Mucosa of rectum (tissue), 2 donors: Measurements from ENCODE around the gene HLX.

Experiments
- H3K27ac ChIP-seq, 2 donors: one replicate each; pipeline ENCODE4 v1.7.0; 2013; ENCODE audit warnings: inconsistent platforms in 2 of 2, low read depth in 2 of 2, low read length in 2 of 2
- H3K27me3 ChIP-seq, 2 donors: one replicate each; pipeline ENCODE4 v1.7.0; 2013; ENCODE audit warnings: low read length in 2 of 2; ENCODE audit not compliant: control insufficient read depth in 2 of 2, insufficient read depth in 2 of 2
- H3K36me3 ChIP-seq, 2 donors: one replicate each; pipeline ENCODE4 v1.7.0; 2013; ENCODE audit warnings: low read length in 2 of 2; ENCODE audit not compliant: control insufficient read depth in 2 of 2, insufficient read depth in 2 of 2
- H3K4me1 ChIP-seq, 2 donors: one replicate each; pipeline ENCODE4 v1.7.0; 2013; ENCODE audit warnings: low read length in 2 of 2, mild to moderate bottlenecking in 1 of 2; ENCODE audit not compliant: control insufficient read depth in 2 of 2, insufficient read depth in 2 of 2
- H3K4me3 ChIP-seq, 2 donors: one replicate each; pipeline ENCODE4 v1.7.0; 2013; ENCODE audit warnings: low read length in 2 of 2
- H3K9ac ChIP-seq, 2 donors: one replicate each; pipeline ENCODE4 v1.7.0; 2013; ENCODE audit warnings: low read length in 2 of 2, low read depth in 1 of 2, mild to moderate bottlenecking in 1 of 2
- H3K9me3 ChIP-seq, 2 donors: one replicate each; pipeline ENCODE4 v1.7.0; 2013; ENCODE audit warnings: low read length in 2 of 2; ENCODE audit not compliant: control insufficient read depth in 2 of 2
- donor health status: healthy.
- donor health status: Normal muscosa, but diverticular disease.

HLX gene

DNA sequence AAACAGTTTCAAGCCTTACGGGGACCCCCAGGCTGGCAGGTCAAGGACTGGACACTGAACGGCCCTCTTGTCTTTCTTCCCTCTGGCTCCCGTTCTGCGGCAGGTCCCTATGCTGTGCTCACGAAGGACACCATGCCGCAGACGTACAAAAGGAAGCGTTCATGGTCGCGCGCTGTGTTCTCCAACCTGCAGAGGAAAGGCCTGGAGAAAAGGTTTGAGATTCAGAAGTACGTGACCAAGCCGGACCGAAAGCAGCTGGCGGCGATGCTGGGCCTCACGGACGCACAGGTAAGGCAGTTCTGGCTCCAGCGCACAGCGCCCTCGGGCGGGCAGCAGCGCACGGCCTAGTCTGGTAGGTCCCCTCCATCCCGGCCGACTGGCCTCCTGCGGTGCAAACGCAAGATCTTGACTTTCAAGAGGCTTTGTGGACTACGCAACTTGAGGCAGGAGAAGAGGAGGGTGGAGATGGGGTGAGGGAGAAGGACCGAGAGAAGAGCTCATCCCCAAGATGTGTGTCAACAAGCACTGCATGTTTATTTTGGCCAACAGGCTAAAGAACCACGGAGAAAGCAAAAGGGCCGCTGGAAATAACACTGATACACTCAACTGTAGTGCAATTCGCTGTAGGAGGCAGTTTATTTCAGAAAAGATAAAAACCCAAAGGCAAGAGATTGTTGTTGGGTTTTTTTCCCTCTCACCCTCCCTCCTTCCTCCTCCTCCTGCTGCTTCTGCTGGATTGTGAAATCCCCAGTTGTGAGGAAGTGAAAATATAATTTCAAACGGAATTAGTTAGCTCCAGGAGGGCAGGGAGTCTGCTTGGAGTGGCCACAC is 3.0 kb downstream of the HLX start:
- Histone ChIP-seq H3K27me3 (peaks cover 22 to 26% of the 10 kb centered on the region in 2 donors), H3K4me3 (peak overlapping the region; percentile 49 to 75), H3K4me1 (peaks cover 5 to 11% of the 10 kb centered on the region in 2 donors), H3K27ac (peak overlapping the region; percentile 88 to 89), H3K36me3 (no peaks in the 10 kb centered on the region), H3K9ac (peak overlapping the region; percentile 43 to 70), H3K9me3 (no peaks in the 10 kb centered on the region)

DNA sequence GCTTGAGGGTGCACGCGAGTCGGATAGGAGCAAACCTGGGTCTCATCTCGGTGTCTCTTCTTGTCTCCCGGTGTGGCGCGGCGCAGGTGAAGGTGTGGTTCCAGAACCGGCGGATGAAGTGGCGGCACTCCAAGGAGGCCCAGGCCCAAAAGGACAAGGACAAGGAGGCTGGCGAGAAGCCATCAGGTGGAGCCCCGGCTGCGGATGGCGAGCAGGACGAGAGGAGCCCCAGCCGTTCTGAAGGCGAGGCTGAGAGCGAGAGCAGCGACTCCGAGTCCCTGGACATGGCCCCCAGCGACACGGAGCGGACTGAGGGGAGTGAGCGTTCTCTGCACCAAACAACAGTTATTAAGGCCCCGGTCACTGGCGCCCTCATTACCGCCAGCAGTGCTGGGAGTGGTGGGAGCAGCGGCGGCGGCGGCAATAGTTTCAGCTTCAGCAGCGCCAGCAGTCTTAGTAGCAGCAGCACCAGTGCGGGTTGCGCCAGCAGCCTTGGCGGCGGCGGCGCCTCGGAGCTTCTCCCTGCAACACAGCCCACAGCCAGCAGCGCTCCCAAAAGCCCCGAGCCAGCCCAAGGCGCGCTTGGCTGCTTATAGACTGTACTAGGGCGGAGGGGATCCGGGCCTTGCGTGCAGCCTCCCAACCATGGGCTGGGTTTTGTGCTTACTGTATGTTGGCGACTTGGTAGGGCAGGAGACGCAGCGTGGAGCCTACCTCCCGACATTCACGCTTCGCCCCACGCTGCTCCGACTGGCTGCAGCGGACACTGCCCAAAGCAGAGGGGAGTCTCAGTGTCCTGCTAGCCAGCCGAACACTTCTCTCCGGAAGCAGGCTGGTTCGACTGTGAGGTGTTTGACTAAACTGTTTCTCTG is 5.1 kb downstream of the HLX start:
- peaks cover 28 to 32% of the 10 kb centered on the region in 2 donors for H3K27me3 ChIP-seq
- peak overlapping the region in 1 of 2 donors; percentile 31 for H3K4me3 ChIP-seq

GRCh38 chr1:220884981-220885918 is 6.0 kb downstream of the HLX start:
- Histone ChIP-seq H3K4me3 (no peak overlapping the region), H3K36me3 (no peaks in the 10 kb centered on the region), H3K27me3 (peaks cover 28 to 36% of the 10 kb centered on the region in 2 donors), H3K27ac (no peak overlapping the region), H3K9ac (no peak overlapping the region), H3K4me1 (peaks cover 0 to 2% of the 10 kb centered on the region in 2 donors), H3K9me3 (no peaks in the 10 kb centered on the region)

More for the DNA sequence above, 5.1 kb downstream of the HLX start:
- Histone ChIP-seq H3K4me1 (peaks cover 0 to 2% of the 10 kb centered on the region in 2 donors), H3K9ac (no peak overlapping the region), H3K36me3 (no peaks in the 10 kb centered on the region), H3K9me3 (no peaks in the 10 kb centered on the region), H3K27ac (no peak overlapping the region)

DNA sequence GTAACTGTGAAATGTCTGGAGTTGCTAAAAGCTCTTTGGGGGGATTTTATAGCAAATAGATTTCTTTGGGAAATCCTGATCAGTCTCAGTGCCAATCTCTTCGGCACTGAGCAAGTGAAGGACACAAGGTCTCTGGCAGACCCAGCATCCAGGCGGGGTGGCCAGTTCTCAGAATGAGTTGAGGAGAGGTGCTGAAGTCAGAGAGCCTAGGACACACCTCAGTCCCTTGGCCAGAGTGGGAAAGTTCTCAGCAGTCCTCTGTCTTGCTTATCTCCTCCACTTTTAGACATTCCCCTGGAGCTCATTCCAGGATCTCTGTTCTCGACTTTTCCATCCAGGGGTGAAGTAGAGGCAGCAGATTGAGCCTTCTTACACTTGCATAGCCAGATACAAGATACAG is 6.7 kb downstream of the HLX start:
- Histone ChIP-seq H3K9me3 (no peaks in the 10 kb centered on the region), H3K4me1 (peaks cover 0 to 2% of the 10 kb centered on the region in 2 donors), H3K9ac (no peak overlapping the region), H3K27ac (no peak overlapping the region), H3K4me3 (no peak overlapping the region), H3K27me3 (peaks cover 25 to 42% of the 10 kb centered on the region in 2 donors), H3K36me3 (no peaks in the 10 kb centered on the region)

DNA sequence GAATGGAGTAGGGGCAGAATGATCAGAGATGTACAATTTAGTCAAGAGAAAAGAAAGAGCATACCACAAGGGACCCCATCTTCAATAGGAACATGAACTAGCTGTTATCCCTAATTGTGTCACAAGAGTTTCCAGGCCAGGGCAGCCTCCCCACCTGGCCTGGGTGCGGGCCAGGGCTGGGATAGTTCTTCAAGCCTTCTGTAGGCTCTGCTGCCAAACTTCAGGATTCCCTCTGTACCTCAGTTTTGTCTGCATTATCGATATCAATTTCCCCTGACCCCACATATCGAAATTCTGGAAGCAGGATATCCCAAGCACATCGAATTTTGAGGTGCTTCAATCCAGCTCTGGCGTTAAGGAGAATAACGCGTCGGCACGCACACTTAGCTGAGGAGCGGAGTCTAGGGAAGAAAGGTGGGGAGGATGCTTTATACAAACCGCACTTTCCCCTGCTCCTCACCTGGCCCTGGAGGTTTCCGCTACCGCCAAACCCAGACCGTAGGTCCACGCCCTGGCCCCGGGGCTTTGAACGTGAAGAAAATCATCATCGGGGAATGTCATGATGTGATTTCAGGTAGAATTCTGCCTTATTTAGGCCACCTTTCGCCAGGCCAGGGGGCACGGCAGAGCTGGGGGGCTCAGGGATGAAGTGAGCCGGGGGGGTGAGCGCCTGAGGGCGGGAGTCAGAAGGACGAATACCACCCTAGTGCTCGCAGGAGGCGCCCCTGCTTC is 7.4 kb downstream of the HLX start:
- peaks cover 0 to 2% of the 10 kb centered on the region in 2 donors for H3K4me1 ChIP-seq

GRCh38 chr1:220887202-220887519 is 7.9 kb downstream of the HLX start:
- H3K4me1 ChIP-seq = no peaks in the 10 kb centered on the region
- peaks cover 24 to 49% of the 10 kb centered on the region in 2 donors for H3K27me3 ChIP-seq
- H3K36me3 ChIP-seq = no peaks in the 10 kb centered on the region
- no peak overlapping the region for H3K4me3 ChIP-seq
- no peak overlapping the region for H3K27ac ChIP-seq
- H3K9me3 ChIP-seq = no peaks in the 10 kb centered on the region
- H3K9ac ChIP-seq = no peak overlapping the region

More for the DNA sequence above, 7.4 kb downstream of the HLX start:
- H3K9me3 ChIP-seq = no peaks in the 10 kb centered on the region
- no peaks in the 10 kb centered on the region for H3K36me3 ChIP-seq
- no peak overlapping the region for H3K4me3 ChIP-seq
- H3K27ac ChIP-seq = no peak overlapping the region
- no peak overlapping the region for H3K9ac ChIP-seq
- H3K27me3 ChIP-seq = peaks cover 25 to 48% of the 10 kb centered on the region in 2 donors

DNA sequence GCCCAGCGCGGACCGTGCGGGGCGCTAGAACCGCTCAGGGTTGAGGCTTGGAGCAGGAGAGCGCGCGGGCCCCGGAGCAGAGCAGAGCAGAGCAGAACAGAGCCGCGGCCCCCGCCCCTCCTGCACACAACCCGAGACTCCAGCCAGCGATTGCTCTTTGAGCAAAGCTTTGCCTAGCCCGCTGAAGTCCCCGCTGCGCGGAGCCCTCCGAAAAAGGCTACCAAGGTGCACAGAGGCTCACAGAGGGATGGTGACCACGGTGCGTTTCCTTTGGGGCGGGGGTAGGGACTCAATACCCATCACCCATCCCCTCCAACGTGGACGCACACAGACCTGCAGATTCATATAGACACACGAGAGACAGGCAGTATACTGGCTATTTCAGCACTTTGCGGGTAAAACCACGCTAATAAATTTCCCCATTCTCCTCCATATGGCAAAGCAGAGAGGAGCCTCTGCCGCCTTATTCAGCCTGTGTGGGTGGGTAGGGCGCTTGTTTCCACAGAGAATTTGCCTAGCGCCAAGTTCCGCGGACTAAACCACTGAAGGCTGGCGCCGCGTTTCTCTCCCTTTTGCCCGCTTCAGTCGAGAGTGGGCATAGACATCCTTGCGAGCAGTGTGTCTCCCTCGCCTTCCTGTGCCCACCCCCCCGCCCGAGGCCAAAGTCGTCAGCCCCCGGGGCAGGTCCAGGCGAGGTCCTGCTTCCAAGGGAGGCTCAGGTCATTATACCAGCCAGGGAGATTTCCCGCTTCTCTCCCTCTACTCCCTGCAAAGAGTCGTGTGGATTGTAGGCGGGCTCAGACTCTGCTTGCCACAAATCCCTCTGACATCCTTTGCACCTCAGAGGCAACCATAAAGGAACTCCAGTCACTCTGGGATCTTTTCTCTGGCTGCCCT is 8.5 kb downstream of the HLX start:
- peak overlapping the region in 1 of 2 donors; percentile 20 for H3K4me3 ChIP-seq
- H3K4me1 ChIP-seq = no peaks in the 10 kb centered on the region
- H3K27ac ChIP-seq = no peak overlapping the region
- no peaks in the 10 kb centered on the region for H3K36me3 ChIP-seq
- H3K9ac ChIP-seq = no peak overlapping the region
- peaks cover 27 to 51% of the 10 kb centered on the region in 2 donors for H3K27me3 ChIP-seq
- H3K9me3 ChIP-seq = no peaks in the 10 kb centered on the region

- Histone ChIP-seq H3K9me3 (no peaks in the 10 kb centered on the region), H3K36me3 (no peaks in the 10 kb centered on the region), H3K9ac (no peak overlapping the region), H3K4me1 (no peaks in the 10 kb centered on the region), H3K27me3 (peaks cover 34 to 56% of the 10 kb centered on the region in 2 donors), H3K4me3 (no peak overlapping the region), H3K27ac (no peak overlapping the region)
Measured at GRCh38 chr1:220888417-220888986, 9.3 kb downstream of the HLX start.
